Hematopoietic multipotent progenitor cell treated with erythropoietin and hydrocortisone succinate and interleukin-3 and kit ligand, for 15 days (in vitro differentiated cells): ENCODE data around the gene CTDSP2.
"Not testable (repeated sequence)": the region's sequence is repeated elsewhere in the genome, so short reads cannot be mapped to it uniquely, and the experiment has no call there.

Experiments used
- DNase-seq: peaks from one replicate; pipeline ENCODE4 v3.0.0-alpha.2; 2015; ENCODE audit warnings: low spot score

The CTDSP2 gene

DNA sequence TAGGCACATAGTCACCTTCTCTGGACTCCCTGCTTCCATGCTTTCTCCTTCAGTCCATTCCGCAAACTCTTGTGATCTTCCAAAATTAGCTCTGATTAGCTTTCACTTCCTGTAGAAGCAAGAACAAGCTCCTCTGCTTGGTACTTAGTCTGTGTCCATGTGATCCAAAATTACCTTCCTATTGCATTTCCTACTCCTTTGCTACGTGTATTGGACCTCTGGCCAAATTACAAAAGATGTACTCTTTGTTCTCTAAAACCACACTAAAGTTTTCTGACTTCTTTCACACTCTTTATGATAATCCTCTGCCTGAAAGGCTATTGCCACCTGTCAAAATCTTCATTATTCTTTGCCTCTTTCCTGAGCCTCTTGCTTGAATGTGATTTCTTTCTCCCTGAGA, 64.7 kb downstream of the CTDSP2 start:
- DNase-seq = no peak

DNA sequence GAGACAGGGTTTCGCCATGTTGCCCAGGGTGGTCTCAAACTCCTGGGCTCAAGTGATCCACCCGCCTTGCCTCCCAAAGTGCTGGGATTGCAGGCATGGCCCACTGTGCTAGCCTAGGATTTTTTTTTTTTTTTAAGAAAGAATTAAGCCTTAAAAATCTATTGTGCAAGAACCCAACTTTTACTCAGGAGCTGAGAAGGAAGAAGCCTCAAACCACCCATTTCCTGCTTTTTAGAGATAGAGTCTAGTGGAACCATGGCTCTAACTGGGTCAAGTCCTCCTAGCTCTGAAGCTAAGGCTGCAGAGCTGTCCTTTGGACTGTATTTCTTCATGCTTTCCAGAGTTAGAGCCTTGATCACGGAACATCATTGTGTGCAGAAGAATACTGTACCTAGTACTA, 65.3 kb downstream of the CTDSP2 start:
- no peak for DNase-seq

DNA sequence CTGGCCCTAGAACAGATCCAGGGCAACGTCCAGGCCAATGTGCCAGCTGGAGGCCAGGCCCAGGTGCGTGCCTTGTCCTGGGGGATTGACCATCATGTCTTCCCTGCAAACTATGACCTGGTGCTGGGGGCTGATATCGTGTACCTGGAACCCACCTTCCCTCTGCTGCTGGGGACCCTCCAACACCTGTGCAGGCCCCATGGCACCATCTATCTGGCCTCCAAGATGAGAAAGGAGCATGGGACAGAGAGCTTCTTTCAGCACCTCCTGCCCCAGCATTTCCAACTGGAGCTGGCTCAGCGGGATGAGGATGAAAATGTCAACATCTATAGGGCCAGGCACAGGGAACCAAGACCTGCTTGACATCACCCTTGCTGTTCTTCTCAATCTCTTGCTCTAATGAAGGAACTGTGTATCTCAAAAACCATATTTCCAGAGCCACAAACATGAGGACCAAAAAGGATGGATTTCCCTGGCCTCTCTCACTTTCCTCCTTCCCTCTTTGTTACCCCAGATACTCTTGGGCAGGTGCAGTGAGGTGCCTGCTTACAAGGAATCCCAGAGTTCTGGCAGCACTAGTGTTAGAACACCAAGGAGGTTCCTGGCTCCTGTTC, 66.1 kb downstream of the CTDSP2 start:
- DNase-seq = no peak

DNA sequence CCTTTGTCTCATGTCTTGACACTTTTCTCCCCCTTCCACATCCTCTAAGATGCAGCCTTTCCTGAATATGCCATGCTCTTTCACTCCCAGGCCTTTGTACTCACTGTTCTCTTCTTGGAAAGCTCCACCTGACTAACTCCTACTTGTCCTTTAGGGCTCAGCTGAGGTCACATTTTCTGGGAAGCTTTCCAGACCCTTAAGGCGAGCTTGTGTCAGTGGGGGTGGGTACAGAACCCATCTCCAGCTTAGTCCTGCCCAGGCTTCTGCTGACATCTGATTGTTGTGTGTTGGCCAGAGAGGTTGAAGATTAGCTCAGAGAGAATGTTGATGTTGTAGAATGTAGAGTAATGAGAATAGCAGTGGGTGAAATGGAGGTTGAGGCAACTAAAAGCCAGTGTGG, 66.8 kb downstream of the CTDSP2 start:
- no peak for DNase-seq

DNA sequence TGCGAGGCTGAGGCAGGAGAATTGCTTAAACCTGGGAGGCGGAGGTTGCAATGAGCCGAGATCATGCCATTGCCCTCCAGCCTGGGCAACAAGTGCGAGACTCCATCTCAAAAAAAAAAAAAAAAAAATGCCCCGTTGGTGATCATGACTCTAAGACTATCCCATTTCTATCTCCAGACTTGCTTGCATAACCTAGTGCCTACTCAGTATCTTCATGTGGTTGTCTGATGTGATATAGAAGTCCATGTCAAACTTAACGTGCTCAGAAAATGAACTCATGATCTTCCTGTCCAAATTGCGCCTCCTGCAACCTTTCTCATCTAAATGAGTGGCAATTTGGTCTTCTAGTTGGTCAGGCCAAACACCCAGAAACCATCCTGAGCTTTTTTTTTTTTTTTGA, 68.6 kb downstream of the CTDSP2 start:
- no peak for DNase-seq

DNA sequence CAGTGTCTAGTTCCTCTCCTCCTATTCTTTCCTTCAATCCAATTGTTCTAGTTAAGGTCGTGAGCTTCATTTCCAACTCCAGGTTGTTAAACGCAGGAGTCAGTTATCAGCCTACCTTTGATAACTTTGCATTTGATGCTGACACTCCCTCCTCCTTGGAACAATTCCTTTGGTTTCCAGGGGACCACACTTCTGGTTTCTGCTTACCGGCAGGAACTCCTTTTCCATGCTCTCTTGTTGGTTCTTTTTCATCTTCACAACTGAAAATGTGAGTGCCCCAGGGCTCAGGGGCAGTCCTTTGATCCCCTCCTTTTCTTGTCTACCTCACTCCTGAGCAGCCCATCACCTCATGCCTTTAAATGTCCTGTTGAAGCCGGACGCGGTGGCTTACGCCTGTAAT, 69.2 kb downstream of the CTDSP2 start:
- no peak for DNase-seq

DNA sequence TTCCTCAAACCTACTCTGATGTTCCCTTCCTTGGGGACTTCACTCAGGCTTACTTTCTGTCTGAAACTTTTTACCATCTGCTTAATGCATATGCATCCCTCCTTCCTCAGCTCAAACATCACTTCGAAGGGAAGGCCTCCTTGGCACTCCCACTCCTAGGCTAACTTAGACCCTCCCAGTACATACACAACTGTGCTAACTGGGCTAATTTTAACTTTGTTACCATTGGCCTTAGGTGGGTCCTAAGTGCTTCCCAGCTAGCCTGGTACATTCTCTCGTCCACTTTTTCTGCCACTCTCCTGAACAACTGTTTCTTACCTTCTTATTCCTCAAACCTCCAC, 70.3 kb downstream of the CTDSP2 start:
- DNase-seq = no peak

DNA sequence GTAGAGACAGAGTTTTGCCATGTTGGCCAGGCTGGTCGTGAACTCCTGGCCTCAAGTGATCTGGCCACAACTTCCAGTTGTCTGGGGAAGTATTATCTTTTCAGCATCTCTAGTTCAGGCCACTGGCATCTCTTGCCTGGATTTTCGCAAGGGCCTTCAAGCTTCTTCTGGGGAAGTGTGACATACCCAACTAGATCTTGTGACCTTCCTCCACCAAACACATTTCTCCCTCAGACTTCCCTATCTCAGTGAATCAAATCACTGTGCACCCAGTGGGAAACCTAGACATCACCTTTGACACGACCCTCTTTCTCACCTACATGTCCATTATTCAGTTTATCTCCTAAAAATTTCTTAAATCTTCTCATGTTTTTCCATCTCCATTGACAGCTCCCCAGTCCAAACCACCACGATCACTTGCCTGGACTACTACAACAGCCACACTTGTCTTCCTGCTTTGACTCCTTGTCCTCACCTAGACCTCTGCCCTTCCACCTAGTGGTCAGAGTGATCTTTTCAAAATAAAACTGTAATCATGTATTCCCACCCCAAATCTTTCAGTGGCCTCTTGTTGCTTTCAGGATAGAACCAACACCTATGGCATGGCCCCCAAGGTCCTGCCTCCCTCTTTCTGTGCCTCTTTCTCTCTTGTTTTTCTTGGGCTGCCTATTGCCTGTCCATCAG, 70.8 kb downstream of the CTDSP2 start:
- no peak for DNase-seq

DNA sequence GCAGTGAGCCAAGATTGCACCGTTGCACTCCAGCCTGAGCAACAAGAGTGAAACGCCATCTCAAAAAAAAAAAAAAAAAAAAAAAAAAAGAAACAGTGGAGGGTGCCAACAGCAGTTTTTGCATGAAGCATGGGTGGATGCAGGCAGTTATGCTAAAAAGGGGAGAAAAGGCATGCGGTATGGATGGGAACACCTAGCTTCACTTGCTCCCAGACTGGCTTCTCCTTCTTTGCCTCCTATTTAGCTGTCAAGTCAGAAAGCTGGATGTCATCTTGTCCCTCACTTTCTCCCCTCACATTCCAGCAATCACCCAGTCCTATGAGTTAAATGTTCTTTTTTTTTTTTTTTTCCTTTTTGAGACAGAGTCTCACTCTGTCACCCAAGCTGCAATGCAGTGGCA, 71.5 kb downstream of the CTDSP2 start:
- no peak for DNase-seq

DNA sequence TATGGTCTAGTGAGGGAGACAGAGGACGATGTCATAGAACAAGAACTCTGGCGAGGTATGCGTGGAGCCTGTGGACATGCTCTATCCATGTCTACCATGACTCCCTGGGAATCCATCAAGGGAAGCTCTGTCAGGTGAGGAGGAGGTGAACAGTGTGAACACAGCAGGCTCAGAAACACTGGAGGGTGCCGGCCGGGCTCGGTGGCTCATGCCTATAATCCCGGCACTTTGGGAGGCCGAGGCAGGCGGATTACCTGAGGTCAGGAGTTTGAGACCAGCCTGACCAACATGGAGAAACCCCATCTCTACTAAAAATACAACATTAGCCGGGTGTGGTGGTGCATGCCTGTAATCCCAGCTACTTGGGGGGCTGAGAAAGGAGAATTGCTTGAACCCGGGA, 71.9 kb downstream of the CTDSP2 start:
- not testable (repeated sequence) for DNase-seq

DNA sequence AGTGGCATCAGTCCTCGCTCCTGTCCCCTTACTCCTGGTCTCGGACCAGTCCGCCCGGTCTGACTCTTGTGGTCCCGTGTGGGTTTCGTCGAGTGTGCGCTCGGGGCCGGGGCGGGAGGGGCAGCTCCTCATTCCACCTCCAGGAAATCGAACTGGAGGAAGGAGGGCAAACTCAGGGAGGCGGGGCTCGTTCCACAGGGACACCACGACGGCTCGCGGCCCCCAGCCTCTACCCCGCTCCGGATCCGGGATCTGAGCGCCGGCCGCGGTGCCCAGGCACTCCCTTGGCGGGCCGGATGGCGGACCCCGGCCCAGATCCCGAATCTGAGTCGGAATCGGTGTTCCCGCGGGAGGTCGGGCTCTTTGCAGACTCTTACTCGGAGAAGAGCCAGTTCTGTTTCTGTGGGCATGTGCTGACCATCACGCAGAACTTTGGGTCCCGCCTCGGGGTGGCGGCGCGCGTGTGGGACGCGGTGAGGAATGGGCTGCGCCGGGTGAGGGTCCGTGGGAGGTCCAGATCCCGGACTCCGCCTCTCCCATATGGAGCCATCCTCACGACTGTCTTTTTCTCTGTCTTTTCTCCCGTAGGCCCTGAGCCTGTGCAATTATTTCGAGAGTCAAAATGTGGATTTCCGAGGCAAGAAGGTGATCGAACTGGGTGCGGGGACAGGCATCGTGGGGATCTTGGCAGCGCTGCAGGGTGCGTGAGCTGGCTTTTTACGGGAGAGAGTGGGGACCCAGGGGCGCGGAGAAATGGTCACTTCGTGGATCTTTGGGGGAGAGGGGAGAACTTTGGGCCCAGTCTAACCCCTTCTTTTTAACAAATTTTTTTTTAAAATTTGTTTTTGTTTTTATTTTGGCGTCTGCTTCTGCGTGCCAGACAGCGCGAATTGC, 73.9 kb downstream of the CTDSP2 start, which contains the start of gene EEF1AKMT3:
TSS of gene EEF1AKMT3 (plus strand) at position 186 of the 894 bp plus-strand sequence. CDS start at position 297, 111 bp downstream.
- DNase-seq = no peak

DNA sequence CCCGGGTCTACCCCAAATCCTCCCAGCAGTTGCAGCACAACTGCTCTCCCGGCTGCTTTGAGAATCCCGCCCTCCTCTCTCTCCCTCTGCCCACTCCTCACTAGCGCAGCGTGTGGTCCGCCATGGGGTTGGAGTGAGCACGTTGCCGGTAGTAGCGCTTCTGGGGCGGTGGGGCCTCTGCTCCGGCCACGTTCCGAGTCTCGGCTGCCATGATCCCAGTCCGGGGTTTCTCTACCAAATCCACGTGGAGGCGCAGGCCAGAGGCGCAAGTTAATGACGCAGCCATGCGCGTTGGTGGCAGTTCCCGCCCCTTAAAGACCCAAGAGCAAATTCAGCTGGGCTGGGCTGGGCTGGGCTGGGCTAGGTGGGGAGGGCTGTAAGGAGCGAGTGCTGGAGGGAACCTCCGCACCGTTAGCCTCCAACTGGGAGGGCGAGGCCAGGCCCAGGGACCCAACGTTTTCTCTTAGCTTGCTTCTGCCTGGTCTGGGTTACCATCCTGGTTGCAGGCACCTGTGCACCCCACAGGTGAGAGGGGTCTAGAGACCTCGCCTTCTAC, 74.6 kb downstream of the CTDSP2 start, which contains the start of gene METTL1:
TSS of gene METTL1 (minus strand) at position 233 of the 556 bp plus-strand sequence. CDS start at position 211, 22 bp downstream.
- DNase-seq = peak; percentile 88

DNA sequence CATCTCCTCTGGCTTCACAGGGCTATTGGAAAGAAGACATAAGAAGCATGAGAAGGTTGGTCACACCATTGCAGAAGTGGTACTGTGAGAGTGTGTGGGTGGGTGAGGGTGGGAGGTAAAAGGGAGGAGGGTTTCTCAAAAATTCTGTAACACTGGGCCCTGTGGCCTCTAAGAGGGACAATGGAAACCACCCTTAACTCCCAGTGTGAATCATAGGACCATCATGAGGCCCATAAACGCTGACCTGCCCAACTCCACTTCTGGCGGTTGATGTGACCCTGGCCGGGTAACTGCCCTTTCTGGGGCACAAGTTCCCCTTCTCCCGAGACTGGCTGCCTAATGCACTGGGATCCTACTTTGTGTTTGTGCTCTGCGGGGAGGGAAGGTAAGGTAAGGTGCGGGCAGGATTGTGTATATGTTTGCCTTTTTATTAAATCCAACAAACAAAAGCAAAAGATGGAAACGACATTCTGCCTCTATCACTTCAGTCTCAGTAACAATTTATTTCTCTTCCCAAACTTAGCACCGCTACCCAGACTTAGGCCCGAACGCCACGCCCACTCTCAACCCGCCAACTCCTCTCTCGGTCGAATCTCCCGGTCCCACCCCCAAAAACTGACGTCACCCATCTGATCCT, 75.2 kb downstream of the CTDSP2 start:
- DNase-seq = peak; percentile 80

DNA sequence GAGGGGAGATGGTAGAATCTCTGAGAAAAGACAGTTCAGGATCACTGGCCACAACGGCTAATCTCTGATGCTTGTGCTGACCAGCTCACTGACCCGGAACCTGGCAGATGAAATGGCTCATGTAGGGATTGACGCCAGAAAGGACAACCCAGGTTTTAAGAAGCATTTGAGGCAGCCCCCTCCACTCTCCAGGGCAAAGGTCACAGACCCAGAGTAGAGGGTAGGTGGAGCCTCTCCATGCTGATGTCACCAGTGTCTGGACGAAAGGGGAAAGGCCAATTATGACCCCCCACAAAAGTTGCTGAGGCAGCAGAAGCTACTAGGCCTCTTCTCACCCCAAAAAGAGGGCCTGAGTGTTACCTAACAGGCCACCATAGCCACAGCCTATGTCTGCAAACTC, 75.8 kb downstream of the CTDSP2 start:
- DNase-seq = no peak
